ENCODE results near the gene NTN4. TPM values are rescaled to one million over a fixed set of nuclear protein-coding genes. Genes with fewer than 3 reads are reported as not detected.
A peak's percentile ranks its signal among the peaks of the same experiment; 100 is the strongest.
"Not testable (repeated sequence)": the region's sequence is repeated elsewhere in the genome, so short reads cannot be mapped to it uniquely, and the experiment has no call there.

Gene NTN4
- 16.3 and 19.4 TPM in 2 replicates for total RNA-seq (2014; rRNA removed; shearing (Covaris generic))

DNA sequence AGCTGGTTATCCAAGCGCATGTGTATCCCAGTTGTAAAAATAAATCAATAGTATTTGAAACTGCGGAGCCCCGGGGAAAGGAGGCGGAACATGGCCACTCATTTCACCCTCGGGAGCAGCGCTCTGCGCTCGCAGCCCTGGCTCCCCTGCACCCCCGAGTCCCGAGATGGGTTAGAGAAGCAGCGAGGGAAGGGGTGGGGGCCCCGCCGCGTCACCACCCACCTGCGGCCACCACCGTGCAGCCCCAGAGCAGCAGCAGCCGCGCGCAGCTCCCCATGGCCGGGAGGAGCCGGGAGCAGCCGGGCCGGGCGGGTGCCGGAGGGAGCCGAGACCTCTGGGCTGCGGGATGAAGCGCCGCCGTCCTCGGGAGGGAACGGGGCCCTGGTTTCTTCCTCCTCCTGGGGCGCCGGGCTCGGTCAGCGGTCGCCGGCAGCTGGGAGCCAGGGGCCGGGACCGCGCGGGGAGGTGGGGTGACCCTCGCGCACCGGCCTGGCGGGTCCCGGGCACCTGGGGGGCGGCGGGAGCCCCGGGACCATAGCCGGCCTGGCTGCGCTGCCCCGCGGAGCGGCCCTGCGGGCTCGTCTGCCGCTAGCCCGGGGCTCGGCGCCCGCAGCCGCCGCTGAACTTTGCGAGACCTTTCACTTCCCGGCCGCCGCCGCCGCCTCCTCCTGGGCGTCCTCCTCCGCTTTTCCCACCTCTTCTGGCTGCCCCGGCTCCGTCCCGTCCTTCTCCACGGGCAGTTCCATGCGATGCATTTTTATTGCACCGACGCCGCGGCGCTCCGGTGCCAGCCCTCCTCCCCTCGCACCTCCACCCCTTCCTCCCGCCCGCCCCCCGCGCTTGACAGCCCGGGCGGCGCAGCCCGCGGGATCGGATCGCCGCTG lies at the start of gene NTN4:
Gene NTN4, minus strand, starts transcription at position 732 of the 884 bp plus-strand sequence. Its CDS starts 455 bp downstream, at position 277.
- DNase-seq (ENCODE audit: low spot score): peak; percentile 29

DNA sequence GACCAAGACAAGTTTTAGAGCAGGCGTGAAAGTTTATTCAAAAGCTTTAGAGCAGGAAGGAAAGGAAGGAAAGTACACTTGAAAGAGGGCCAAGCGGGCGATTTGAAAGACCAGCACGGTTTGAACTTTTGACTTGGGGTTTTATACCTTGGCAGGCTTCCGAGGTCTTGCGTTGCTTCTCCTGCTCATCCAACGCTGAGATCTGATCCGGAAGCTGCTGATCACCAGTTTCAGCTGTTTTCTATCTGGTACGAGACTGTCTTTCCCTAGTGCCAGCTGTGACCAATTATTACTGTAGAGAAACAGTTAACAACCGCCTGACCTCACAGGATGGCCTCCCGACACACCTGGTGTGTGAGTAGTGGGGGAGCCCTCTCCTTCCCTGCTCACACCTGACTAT lies 47.6 kb upstream of the NTN4 start:
- DNase-seq (ENCODE audit: low spot score): peak; percentile 60

DNA sequence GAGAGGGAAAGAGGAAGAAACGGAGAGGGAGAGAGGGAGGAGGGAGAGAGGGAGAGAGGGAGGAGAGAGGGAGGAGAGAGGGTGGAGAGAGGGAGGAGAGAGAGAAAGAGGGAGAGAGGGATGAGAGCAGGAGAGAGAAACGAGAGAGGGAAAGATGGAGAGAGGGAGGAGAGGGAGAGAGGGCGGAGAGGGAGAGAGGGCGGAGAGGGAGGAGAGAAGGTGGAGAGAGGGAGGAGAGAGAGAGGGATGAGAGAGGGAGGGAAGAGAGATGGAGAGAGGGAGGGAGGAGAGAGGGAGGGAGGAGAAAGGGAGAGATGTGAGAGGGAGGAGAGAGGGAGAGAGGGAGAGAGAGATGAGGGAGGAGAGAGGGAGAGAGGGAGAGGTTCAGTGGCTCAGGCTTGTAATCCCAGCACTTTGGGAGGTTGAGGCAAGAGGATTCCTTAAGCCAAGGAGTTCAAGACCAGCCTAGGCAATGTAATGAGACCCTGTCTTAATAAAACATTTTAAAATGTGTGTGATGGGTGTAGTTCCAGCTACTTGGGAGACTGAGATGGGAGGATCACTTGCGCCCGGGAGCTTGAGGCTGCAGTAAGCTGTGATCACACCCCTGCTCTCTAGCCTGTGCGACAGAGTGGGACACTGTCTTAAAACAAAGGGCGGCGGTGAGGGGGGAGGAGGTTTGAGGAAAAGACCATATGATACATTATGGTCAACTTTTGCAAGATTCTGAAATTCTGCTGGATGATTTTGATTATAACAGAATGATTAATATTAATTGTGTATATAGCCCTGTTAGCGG lies 46.9 kb upstream of the NTN4 start:
- DNase-seq (ENCODE audit: low spot score): no peak

DNA sequence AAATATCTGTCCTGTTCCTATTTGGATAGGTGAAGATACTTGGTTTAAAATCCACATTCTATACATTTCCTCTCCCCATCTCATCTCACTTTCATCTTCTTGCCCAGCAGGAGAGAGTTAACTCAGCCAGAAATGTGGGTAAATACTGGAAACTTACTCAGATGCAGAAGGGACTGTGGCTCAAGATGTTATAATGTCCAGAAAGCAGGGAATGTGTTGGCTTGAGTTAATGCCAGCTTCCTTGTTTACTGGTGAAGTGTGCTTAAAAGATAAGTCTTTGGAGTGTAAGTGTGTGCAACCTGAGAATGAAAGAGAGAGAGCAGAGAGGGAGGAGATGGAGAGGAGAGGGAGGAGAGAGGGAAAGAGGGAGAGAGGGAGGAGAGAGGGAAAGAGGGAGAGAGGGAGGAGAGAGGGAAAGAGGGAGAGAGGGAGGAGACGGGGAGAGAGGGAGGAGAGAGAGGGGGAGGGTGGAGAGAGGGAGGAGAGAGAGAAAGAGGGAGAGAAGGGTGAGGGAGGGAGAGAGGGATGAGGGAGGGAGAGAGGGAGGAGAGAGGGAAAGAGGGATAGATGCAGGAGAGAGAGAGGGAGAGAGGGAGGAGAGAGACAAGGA lies 46.2 kb upstream of the NTN4 start:
- DNase-seq (ENCODE audit: low spot score): peak; percentile 66

DNA sequence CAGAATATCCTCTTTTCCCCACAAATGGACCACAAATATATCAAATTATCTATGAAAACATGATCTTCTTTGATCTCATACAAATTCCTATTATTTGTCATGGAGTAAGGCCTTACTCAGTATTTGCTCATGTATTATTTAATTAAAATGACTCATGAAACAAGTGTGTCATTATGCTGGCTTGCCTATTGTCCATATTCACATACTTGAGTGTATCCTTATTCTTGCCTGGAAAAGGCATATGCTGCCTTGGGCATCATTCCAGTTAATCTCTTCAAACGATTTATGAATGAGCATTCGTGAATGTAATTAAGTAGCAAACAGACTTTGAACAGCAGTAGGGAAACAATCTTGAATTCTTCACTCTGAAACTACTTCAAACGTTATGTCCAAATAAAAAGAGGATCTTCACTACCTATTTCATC lies 45.6 kb upstream of the NTN4 start:
- DNase-seq (ENCODE audit: low spot score): no peak

DNA sequence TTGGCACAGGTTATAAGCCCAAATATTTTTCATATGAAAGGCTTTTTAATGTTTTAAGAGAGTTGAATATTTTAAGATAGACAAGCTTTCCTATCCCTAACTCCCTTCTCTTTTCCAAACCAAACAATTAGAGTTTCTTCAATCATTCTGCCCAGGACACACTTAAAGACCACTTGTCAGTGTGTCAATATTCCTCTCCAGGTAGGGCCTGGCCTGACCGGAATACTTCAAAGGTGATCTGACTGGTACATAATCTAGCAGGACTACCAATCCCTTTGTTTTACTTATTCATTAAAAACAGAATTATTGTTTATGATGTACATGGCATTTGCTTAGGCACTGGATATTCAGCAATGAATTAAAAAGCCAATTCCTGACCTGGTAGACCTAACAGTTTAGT lies 44.0 kb upstream of the NTN4 start:
- no peak for DNase-seq (ENCODE audit: low spot score)

DNA sequence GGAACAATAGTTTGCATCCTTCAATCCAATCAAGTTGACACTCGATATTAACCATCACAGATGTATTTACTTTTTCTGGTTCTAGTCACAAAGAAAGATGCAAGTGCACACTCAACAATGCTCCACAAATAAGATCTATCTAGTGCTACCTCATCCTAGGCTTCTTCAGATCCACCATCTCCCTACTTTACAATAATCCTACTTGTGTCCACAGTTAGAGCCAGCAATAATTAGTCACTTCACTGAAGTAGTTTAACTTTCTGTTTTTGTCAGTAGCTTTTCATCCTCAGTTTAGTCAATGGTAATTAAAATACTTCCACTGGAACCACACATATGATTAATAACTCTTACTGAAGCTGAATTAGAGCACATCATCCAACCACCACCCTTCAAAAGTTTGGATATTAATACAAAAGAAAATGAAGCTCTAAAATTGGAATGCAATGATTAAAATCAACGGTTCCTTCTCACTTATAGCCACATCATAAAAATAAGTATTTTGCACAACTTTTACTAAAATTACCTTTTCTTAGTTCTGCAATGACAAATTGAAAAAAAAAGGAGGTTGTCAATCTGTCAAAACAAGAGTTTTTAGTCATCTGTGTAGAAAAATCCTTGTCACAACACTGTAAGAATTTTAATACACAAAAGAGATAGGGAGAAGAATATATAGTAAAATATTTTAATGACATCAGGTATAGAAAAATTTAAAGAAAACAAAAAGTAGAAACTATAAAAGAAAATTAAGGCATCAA lies 39.9 kb upstream of the NTN4 start:
- DNase-seq (ENCODE audit: low spot score): no peak

DNA sequence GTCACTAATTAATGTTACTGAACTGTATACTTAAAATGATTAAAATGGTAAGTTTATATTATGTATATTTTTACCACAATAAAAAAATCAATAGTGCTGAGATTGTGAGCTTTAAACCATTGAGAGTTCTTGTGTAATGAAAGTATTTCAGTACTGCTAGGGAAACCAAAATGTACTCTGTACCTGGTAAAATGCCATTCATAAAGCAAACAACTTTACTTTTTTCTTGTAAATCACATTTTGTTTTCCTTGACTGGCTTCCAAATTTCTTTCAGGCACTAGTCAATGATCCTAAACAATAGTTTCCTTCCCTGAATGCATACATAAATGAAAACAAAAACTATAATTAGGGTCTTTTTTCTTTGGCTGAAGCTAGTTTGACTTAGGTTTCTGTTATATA lies 38.8 kb upstream of the NTN4 start:
- no peak for DNase-seq (ENCODE audit: low spot score)

DNA sequence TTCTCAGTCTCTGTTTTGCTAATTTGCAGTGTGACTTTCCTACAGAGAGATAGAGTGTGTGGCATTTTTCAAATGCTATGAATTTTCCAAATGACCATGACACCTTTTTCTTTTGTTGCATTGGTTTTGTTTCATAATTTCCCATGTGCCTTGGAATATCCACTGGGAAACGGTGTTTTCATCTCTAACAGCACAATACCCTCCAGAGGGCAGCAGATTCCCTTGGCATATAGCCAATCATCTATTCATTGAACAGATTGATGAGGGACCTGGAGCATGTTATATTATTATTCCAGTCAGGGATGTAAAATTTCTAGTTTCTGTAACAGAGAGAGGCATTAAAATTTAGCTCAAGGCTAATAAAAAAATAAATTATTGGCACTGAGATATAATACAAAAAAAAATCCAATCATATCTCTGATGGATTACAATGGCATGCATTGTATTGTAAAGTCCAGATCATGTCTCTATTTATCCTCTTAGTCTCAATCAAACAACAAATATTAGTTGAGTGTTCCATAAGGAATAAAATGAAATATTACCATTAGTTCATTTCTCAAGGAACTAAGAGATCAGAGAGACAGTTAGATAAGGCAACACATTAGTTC lies 29.6 kb upstream of the NTN4 start:
- peak; percentile 47 for DNase-seq (ENCODE audit: low spot score)

DNA sequence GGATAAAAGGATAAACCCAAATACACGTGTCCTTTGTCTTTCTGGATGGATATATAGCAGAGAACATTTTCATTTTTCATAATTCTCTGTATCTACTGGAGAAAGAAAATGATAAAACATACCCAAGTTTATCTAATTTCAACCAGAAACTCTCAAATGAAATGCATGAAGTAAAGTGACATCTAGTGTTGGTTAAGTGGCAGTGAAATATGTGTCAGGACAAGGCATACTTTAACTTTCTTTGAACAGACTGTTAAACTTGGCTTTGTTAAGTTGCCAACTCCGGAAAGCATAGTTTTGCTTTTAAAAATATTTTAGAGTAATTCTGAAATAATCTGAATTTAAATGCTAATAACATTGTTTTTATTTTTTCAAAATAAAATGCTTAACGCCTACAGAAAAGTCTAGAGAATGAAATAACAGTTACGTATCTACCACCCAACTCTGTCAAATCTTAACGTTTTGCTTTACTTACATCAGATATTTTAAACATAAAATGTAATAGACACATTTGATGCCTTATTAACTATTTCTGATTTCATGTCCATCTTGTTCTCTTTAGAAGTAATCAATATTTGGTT lies 25.2 kb upstream of the NTN4 start:
- DNase-seq (ENCODE audit: low spot score): peak; percentile 55

DNA sequence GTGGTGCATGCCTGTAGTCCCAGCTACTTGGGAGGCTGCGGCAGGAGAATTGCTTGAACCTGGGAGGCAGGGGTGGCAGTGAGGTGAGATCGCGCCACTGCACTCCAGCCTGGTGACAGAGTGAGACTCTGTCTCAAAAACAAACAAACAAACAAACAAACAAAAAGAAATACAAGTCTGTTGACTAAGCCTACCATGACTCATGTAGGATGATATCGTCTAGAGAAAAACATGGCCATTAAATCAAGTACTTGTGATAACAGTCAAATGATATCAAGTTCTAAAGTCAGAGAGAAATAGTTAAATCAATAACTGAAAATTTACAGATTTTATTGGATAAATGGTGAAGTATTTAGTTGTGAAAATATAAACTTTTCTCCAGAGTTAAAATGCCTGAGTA lies 21.6 kb upstream of the NTN4 start:
- DNase-seq (ENCODE audit: low spot score): not testable (repeated sequence)

DNA sequence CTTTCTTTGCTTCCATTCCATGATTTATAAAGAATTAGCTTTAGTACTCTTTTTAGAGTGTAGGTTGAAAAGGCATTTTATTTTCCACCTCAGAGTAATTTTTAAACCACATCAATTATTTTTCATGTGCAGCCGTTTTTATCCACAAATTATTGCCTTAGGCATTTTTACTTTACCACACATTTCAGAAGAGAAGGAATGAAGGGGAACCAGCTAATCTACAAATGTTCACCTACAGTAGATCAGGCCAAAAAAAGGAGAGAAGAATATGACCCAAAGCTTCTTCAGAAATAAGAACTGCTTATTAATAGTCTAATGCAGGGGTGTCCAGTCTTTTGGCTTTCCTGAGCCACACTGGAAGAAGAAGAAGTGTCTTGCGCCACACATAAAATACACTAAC lies 19.8 kb upstream of the NTN4 start:
- DNase-seq (ENCODE audit: low spot score): no peak

DNA sequence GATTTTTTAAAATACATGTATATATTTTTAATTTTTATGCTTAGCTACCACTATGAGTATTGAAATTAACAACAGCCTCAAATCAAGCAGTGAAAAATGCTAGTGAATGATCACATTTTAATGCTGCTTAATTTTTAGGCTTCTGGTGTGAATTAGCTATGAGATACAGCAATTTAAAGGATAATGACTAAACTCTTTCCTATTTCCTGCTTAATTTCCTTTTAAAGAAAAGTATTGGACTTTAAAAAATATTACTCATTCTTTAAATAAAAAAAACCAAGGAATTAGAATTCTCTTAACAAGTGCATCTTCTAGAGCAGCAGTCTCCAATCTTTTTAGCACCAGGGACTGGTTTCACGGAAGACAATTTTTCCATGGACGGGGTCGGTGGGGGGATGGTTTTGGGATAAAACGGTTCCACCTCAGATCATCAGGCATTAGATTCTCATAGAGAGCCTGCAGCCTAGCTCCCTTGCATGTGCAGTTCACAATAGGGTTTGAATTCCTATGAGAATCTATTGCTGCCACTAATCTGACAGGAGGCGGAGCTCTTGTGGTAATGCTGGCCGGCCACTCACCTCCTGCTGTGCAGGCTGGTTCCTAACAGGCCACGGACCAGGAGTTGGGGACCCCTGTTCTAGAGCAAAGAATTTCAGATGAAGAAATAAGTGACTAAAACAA lies 18.6 kb upstream of the NTN4 start:
- no peak for DNase-seq (ENCODE audit: low spot score)

DNA sequence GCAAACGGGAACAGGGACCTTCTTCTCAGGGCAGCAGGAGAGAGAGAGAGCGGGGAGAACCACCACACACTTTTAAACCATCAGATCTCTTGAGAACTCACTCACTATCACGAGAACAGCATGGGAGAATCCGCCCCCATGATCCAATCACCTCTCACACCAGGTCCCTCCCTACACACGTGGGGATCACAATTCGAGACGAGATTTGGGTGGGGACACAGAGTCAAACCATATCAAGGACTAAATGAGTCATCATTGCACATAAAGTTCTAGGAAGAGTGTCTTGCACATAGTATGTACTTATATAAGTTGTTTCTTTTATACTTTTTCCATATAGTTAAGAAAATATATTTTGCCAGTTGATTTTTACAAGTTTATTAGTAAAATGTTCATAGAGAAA lies 17.6 kb upstream of the NTN4 start:
- DNase-seq (ENCODE audit: low spot score): no peak

DNA sequence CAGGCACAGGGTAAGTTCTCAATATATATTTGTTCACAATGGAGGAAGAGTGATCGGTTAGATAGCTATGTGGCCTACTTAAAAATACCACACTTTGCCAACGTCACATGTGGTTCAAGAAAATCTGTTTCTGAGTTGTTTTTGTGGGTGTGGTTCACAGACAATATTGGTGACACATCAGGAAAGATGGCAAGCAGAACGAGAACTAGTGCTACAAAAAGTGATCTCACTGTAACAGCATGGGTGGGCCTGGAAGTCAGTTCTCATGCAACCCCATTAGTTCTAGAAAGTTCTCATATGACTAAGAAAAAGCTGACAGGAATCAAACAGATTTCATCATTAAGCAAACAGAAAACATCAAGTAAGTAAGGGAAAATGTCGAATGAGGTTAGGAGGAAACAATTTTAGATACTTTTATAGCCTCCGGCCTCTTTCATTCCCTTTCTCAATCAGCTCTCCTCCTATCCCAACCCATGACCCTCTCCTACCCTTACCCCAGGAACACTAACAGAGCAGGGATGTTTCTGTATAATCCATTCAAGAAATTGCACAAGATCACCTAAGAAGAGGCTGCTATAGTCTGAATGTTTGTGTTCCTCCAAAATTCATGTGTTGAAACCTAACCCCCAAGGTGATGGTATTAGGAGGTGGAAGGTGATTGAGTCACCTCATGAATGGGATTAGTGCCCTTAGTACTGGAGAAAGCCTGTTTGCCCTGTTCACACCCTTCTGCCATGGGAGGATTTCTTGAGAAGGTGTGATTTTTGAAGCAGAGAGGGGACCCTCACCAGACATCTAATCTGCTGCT lies 15.5 kb upstream of the NTN4 start:
- DNase-seq (ENCODE audit: low spot score): peak; percentile 90

DNA sequence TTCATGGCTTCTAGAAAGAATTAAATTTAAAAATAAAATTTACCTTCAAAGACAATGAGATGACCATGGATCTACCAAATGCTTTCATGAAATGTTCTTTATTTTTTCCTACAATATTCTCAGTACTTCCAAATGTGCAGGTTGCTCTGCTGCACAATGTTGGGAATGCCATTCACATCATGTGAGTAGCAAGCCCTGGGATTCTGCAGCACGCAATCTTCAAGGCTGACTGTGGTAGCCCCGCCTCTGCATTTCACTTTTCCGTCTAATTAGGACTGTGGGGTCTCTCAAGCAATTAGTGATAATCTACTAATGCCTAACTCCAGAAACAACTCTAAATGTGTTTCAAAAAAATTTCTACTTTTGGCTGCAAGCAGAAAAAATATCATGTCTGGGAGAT lies 13.7 kb upstream of the NTN4 start:
- DNase-seq (ENCODE audit: low spot score): no peak

DNA sequence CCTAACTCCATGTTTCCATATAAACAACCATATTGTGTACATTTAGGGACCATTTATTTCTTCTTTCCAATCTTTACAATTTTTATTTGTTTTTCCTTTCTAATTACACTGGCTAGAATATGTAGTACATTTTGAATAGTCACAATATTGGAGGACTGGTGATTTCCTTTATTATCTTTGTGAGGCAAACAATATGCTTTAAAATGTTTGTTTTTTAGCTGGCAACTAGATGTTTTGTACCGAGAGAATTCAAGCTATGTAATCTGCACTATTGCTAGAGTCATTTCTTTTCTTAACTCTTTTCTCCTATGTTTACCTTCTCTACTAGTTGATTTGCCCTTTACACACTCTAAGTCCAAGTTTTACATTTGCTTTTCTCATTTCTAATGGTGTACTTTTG lies 13.3 kb upstream of the NTN4 start:
- no peak for DNase-seq (ENCODE audit: low spot score)

DNA sequence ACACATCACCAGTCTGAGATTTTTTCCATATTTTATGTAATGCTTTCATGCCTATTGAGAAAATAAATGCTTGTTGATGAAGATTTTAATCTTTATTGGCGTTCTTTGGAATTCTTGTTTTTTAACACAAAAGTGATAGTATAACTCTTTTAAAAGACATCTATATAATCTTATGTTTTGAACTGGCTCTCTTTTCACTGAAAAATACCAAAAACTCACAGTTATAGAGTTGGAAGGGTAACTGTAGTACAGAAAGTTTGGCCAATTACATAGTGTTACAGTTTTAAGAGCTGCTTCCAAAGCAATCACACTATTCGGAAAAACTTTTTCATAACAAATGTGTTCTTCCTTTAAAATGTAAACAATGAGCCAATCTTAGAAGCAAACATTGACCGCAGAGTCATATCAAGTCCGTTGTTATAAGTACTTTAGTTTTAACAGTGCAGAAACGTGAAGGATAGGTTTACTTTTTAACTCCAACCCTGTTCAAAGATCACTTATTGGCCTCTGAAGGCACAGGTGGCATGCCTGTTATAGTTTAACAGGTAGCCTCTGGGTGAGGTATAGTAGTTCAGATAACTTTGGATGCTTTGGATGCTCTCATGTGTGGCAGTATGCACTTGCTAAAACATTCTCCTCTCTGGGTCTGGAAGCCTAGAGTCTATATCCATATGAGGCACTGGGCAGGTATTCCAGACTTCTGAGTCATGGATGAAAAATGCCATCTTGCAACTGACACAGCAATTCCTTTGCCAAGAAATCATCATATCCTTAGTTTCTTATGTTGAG lies 12.1 kb upstream of the NTN4 start:
- DNase-seq (ENCODE audit: low spot score): peak; percentile 81

DNA sequence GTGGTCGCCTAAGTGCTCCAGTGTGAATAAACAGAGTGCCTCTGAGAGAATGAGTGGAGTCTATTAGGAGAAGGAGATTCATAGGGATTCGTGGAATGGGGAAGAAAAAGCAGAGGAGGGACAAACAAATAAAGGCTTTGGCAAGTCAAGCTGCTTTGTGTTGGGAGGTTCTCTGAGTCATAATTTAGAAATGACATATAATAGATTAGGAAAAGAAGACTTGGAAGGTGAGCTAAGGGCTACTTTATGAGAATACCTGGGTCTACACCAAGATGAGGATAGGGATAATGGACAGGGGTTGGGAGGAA lies 6.4 kb upstream of the NTN4 start:
- no peak for DNase-seq (ENCODE audit: low spot score)
